Keratinocyte (primary cell): ENCODE results near the gene TFDP2. TPM values are rescaled to one million over a fixed set of nuclear protein-coding genes. Genes with fewer than 3 reads are reported as not detected.

Experiments used
- DNase-seq: peaks from one replicate; pipeline ENCODE4 v3.0.0-alpha.2; 2011; ENCODE audit warnings: low read depth, missing footprints, low spot score
- FAIRE-seq: peaks from 2 replicates; lab custom pipeline; 2011; peaks lifted over from hg19 to GRCh38; lab: Jason Lieb, UNC
- H2AFZ ChIP-seq: 2 replicates; pipeline ENCODE4 v1.6.0; 2012; ENCODE audit warnings: low read length, control low read depth, inconsistent platforms; ENCODE audit not compliant: control insufficient read depth
- H3K27ac ChIP-seq: 2 replicates; pipeline ENCODE4 v1.5.1; 2011; ENCODE audit warnings: low read length; ENCODE audit not compliant: control insufficient read depth, insufficient read depth
- H3K27me3 ChIP-seq: 3 replicates; pipeline ENCODE4 v1.6.0; 2011; ENCODE audit warnings: low read length; ENCODE audit not compliant: control insufficient read depth, insufficient read depth; ENCODE audit errors: extremely low read depth
- H3K36me3 ChIP-seq, 2 experiments: 2 replicates in 1 of 2; 3 replicates in 1 of 2; pipeline ENCODE4 v1.5.1; 2011; ENCODE audit warnings: low read length in 2 of 2, mild to moderate bottlenecking in 1 of 2; ENCODE audit not compliant: control insufficient read depth in 2 of 2, insufficient read depth in 2 of 2; ENCODE audit errors: extremely low read depth in 1 of 2
- H3K4me1 ChIP-seq: 3 replicates; pipeline ENCODE4 v1.5.1; 2011; ENCODE audit warnings: low read length; ENCODE audit not compliant: control insufficient read depth, insufficient read depth; ENCODE audit errors: extremely low read depth
- H3K4me2 ChIP-seq: 3 replicates; pipeline ENCODE4 v1.6.0; 2011; ENCODE audit warnings: low read depth, low read length; ENCODE audit not compliant: control insufficient read depth, insufficient read depth; ENCODE audit errors: extremely low read depth
- H3K4me3 ChIP-seq, 3 experiments: fragments of 200-600 bp in 1 of 3; sonication (generic) in 1 of 3; 2 replicates in 2 of 3; 3 replicates in 1 of 3; pipeline ENCODE4 v1.5.1; 2011 to 2016; ENCODE audit warnings: low read length in 3 of 3, mild to moderate bottlenecking in 3 of 3, control low read depth in 2 of 3, inconsistent platforms in 1 of 3, low read depth in 1 of 3, mixed read lengths in 1 of 3, mixed run types in 1 of 3, moderate library complexity in 1 of 3; ENCODE audit not compliant: control insufficient read depth in 2 of 3, insufficient read depth in 2 of 3; ENCODE audit errors: extremely low read depth in 1 of 3
- H3K79me2 ChIP-seq: 2 replicates; pipeline ENCODE4 v1.6.0; 2012; ENCODE audit warnings: low read length; ENCODE audit not compliant: control insufficient read depth, insufficient read depth
- H3K9ac ChIP-seq: 3 replicates; pipeline ENCODE4 v1.6.0; 2011; ENCODE audit warnings: low read length; ENCODE audit not compliant: control insufficient read depth, insufficient read depth; ENCODE audit errors: extremely low read depth
- H3K9me1 ChIP-seq: 3 replicates; pipeline ENCODE4 v1.6.0; 2011; ENCODE audit warnings: low read length; ENCODE audit not compliant: control insufficient read depth, insufficient read depth; ENCODE audit errors: extremely low read depth
- H3K9me3 ChIP-seq: 2 replicates; pipeline ENCODE4 v1.5.1; 2012; ENCODE audit warnings: low read depth, low read length; ENCODE audit not compliant: control insufficient read depth
- H4K20me1 ChIP-seq: 3 replicates; pipeline ENCODE4 v1.6.0; 2011; ENCODE audit warnings: low read length; ENCODE audit not compliant: control insufficient read depth, insufficient read depth; ENCODE audit errors: extremely low read depth
- EZH2 ChIP-seq: IDR thresholded peaks from one replicate; pipeline ENCODE4 v1.6.1; 2012; ENCODE audit warnings: inconsistent platforms, mild to moderate bottlenecking, low read length, moderate library complexity
- dilution Hi-C: fragments of 300-500 bp; cut with MboI; formaldehyde crosslinking; loops from one replicate; pipeline ENCODE4 v1.7.0; 2020; ENCODE audit warnings: low sequenced_read_pairs; ENCODE audit not compliant: extremely low pct_ligation_motif_present
- polyA plus RNA-seq, 5 experiments: library from polyadenylated mRNA; depleted of rRNA in 3 of 5; stranded (reverse) in 3 of 5; stranded (forward) in 1 of 5; unstranded in 1 of 5; fragments of >200 nt; gene quantifications; 1 replicate in 1 of 5; 2 replicates in 3 of 5; 3 replicates in 1 of 5; pipeline versions ENCODE4 v1.2.1 to v1.2.3, GENCODE V29; 2011 to 2012; ENCODE audit warnings: missing spikeins in 2 of 5, low read depth in 1 of 5, low replicate concordance in 1 of 5
- TF ChIP-seq, protein P1 (sequence below), 3 experiments: IDR thresholded peaks in 1 of 3; conservative IDR thresholded peaks in 1 of 3; optimal IDR thresholded peaks in 1 of 3; 2 replicates in 2 of 3; 3 replicates in 1 of 3; pipeline versions ENCODE3 to v1.5.1; 2011; ENCODE audit warnings: low read length in 3 of 3, mild to moderate bottlenecking in 3 of 3, moderate library complexity in 2 of 3, control low read depth in 1 of 3, inconsistent platforms in 1 of 3; ENCODE audit not compliant: insufficient read depth in 2 of 3; ENCODE audit errors: extremely low read depth in 1 of 3

Gene TFDP2
- polyA plus RNA-seq, 1 donor (not counting 4 experiments of a cell fraction or from before 2014, with no cell fraction given) = 40.6 TPM

DNA sequence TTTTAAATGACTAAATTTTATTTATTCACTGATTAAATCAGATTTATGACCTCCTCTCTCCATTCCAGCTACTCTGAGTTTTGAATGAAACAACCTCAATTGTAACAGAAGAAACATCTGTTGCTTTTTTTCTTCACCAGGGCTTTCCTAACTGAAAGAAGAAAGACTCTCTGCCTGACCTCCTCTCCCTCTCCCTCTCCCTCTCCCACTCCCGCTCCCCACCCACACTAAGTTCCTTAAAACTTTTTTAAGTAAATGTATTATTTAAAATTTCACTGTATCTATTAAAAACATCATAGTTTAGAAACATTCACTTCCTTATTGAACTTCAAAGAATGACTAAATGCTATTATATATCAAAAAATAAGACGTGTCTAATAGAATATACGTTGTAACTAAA is 122.0 kb downstream of the TFDP2 start:
- DNase-seq = no peak
- H3K4me2 ChIP-seq = peak overlapping the region; percentile 87
- no peaks in the 10 kb centered on the region for H3K27me3 ChIP-seq
- dilution Hi-C loops = no loop called here
- peak overlapping the region; percentile 43 to 56 (median 43) for H3K4me3 ChIP-seq
- H3K4me1 ChIP-seq = no peaks in the 10 kb centered on the region
- H3K79me2 ChIP-seq = no peaks in the 10 kb centered on the region
- TF ChIP-seq, protein P1, sequence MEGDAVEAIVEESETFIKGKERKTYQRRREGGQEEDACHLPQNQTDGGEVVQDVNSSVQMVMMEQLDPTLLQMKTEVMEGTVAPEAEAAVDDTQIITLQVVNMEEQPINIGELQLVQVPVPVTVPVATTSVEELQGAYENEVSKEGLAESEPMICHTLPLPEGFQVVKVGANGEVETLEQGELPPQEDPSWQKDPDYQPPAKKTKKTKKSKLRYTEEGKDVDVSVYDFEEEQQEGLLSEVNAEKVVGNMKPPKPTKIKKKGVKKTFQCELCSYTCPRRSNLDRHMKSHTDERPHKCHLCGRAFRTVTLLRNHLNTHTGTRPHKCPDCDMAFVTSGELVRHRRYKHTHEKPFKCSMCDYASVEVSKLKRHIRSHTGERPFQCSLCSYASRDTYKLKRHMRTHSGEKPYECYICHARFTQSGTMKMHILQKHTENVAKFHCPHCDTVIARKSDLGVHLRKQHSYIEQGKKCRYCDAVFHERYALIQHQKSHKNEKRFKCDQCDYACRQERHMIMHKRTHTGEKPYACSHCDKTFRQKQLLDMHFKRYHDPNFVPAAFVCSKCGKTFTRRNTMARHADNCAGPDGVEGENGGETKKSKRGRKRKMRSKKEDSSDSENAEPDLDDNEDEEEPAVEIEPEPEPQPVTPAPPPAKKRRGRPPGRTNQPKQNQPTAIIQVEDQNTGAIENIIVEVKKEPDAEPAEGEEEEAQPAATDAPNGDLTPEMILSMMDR (optimal IDR thresholded peaks at IDR 0.05 in 1 of 3, IDR thresholded peaks at IDR 0.05 in 1 of 3, conservative IDR thresholded peaks at IDR 0.05 in 1 of 3; ENCODE audit: extremely low read depth in 1 of 3, insufficient read depth in 2 of 3, low read length in 3 of 3) = no peak
- no peak for TF ChIP-seq EZH2
- no peak for FAIRE-seq
- no peaks in the 10 kb centered on the region for H4K20me1 ChIP-seq
- no peaks in the 10 kb centered on the region for H3K36me3 ChIP-seq
- H2AFZ ChIP-seq = peak overlapping the region; percentile 57
- peak overlapping the region; percentile 23 for H3K9ac ChIP-seq
- H3K9me3 ChIP-seq = no peaks in the 10 kb centered on the region
- H3K9me1 ChIP-seq = no peaks in the 10 kb centered on the region
- peak overlapping the region; percentile 10 for H3K27ac ChIP-seq

DNA sequence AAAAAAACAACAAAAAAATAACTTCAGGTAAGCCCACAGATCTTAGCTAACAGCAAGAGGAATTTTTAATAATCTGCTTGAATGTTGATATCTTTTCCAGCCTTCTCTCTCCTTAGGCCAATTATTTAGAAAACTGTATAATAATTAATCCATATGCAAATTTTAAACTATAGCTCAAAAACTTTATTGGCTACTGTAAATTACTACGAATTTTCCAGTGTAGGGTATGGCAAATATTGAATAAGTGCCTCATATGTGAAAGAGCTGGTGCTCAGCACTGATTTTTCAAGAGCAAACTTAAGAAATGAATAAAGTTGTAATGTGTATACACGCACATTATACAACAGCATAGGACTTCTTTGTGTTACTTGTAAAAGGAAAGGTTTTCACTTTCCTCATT is 123.0 kb downstream of the TFDP2 start:
- no peak for FAIRE-seq
- H3K4me2 ChIP-seq = no peak overlapping the region

More for the DNA sequence above, 123.0 kb downstream of the TFDP2 start:
- no peaks in the 10 kb centered on the region for H3K9me1 ChIP-seq
- dilution Hi-C loops = no loop called here
- H3K9me3 ChIP-seq = no peaks in the 10 kb centered on the region
- TF ChIP-seq, protein P1 (optimal IDR thresholded peaks at IDR 0.05 in 1 of 3, IDR thresholded peaks at IDR 0.05 in 1 of 3, conservative IDR thresholded peaks at IDR 0.05 in 1 of 3; ENCODE audit: extremely low read depth in 1 of 3, insufficient read depth in 2 of 3, low read length in 3 of 3) = no peak
- no peak for TF ChIP-seq EZH2
- no peaks in the 10 kb centered on the region for H3K36me3 ChIP-seq
- H3K27ac ChIP-seq = no peak overlapping the region
- H3K4me3 ChIP-seq = no peak overlapping the region
- H3K27me3 ChIP-seq = no peaks in the 10 kb centered on the region
- no peak overlapping the region for H3K9ac ChIP-seq
- no peaks in the 10 kb centered on the region for H3K4me1 ChIP-seq
- no peak overlapping the region for H2AFZ ChIP-seq
- no peaks in the 10 kb centered on the region for H3K79me2 ChIP-seq
- DNase-seq = no peak
- H4K20me1 ChIP-seq = no peaks in the 10 kb centered on the region
